H1 (cell line): ENCODE results near the gene GRM6. TPM values are rescaled to one million over a fixed set of nuclear protein-coding genes. Genes with fewer than 3 reads are reported as not detected.

Experiments
- CREB1 ChIP-seq: IDR thresholded peaks from 2 replicates; pipeline ENCODE4 v1.6.1; 2012; ENCODE audit warnings: inconsistent platforms
- HDAC6 ChIP-seq: IDR thresholded peaks from one replicate; pipeline ENCODE4 v1.7.1; 2012; ENCODE audit warnings: low read depth, mild to moderate bottlenecking, inconsistent platforms, low read length, moderate library complexity
- KDM4A ChIP-seq: IDR thresholded peaks from one replicate; pipeline ENCODE4 v1.7.1; 2012; ENCODE audit warnings: low read depth, mild to moderate bottlenecking, moderate library complexity, low read length, inconsistent platforms; ENCODE audit not compliant: severe bottlenecking
- NRF1 ChIP-seq: IDR thresholded peaks from 2 replicates; pipeline ENCODE4 v1.6.1; 2011; ENCODE audit warnings: mild to moderate bottlenecking, low read depth, low read length, improper control_type of control experiment
- SIN3A ChIP-seq, 2 experiments: IDR thresholded peaks in 1 of 2; conservative IDR thresholded peaks in 1 of 2; 2 replicates each; pipeline ENCODE4 v1.6.1; 2011 to 2012; ENCODE audit warnings: low read length in 2 of 2, improper control_type of control experiment in 1 of 2, low read depth in 1 of 2, mild to moderate bottlenecking in 1 of 2
- SIX5 ChIP-seq: IDR thresholded peaks from 2 replicates; pipeline ENCODE4 v1.6.1; 2011; ENCODE audit warnings: mild to moderate bottlenecking, low read depth, low read length
- TBP ChIP-seq: IDR thresholded peaks from 2 replicates; pipeline ENCODE4 v1.6.1; 2011; ENCODE audit warnings: low read depth, low read length, improper control_type of control experiment
- YY1 ChIP-seq: IDR thresholded peaks from 2 replicates; pipeline ENCODE4 v1.6.1; 2011; ENCODE audit warnings: low read depth, mild to moderate bottlenecking, low read length
- polyA plus RNA-seq, 7 experiments: library from polyadenylated mRNA; depleted of rRNA in 3 of 7; stranded (reverse) in 5 of 7; unstranded in 2 of 7; fragments of >200 nt in 5 of 7; fragments of 200-250 nt in 2 of 7; gene quantifications; 1 replicate in 5 of 7; 2 replicates in 1 of 7; 4 replicates in 1 of 7; pipeline versions ENCODE4 v1.2.1 to v1.2.3, GENCODE V29; 2011 to 2013; ENCODE audit warnings: missing spikeins in 2 of 7, mixed read lengths in 2 of 7
- total RNA-seq: library from RNA; stranded (reverse); fragmentation: NEBNext Ultra II Directional; extraction: Animal tissue kit (Norgen Biotek cat#: 25700); gene quantifications from 2 replicates; pipeline ENCODE4 v1.2.1, GENCODE V29; 2021

GRM6 gene
- total and polyA plus RNA-seq, 2 of the 8 experiments (the other 6 are each of a cell fraction or from before 2014, with no cell fraction given), result not detected

DNA sequence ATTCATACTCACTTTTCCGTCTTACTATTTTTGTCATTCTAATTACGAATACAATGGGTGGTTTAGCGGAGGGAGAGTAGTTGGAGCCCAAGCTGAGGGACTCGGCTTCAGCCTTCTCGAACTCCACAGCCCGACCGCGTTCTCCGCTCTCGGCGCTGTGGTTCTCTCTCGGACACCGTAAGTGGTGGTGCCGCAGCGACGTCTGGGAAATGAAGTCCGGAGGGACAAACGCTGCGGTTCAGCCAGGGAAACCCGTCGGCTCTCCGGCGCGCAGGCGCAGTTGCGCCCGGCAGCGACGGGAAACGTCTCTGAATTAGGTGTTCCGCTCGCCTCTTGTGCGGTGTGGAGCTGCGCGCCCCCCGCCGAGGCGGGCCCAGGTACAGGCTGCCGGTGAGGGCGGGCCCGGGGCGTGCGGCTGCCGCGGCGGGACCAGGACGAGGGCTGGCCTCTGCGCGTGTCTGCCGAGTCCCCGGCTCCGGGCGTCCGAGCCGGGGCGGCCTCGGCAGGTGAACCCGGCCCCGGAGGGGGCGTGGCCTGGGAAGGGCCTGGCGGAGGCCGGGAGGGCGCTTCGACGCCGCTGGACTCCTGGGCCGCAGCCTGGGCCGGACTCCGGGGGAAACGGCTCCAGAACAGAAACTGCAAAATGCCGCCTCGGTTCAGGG lies 28.5 kb upstream of the GRM6 start, which contains the start of gene ZNF879 (continued):
- peak; percentile 80 for TF ChIP-seq SIX5
- TF ChIP-seq TBP, result peak; percentile 31; the same call in 1 of the 2 replicates
- TF ChIP-seq CREB1, result peak; percentile 52; the same call in 1 of the 2 replicates
- TF ChIP-seq SIN3A (conservative IDR thresholded peaks at IDR 0.05 in 1 of 2, IDR thresholded peaks at IDR 0.05 in 1 of 2; ENCODE audit: low read depth in 1 of 2, low read length in 2 of 2), result peak in 1 of 2 experiments; percentile 41; a peak in 1 of 4 replicates
- TF ChIP-seq YY1, result peak; percentile 9; the same call in 1 of the 2 replicates
- TF ChIP-seq HDAC6, result no peak
- TF ChIP-seq NRF1, result peak; percentile 56
- TF ChIP-seq KDM4A, result peak; percentile 95
- TF ChIP-seq, all 59 proteins: peak for 14
